Peyer's patch (tissue), 4 donors: ENCODE results near the gene NCKIPSD.

Experiments used
- POLR2A ChIP-seq, 2 donors: fragments of 450-650 bp; IDR thresholded peaks; one replicate each; pipeline ENCODE4 v1.5.1; 2017; ENCODE audit warnings: antibody characterized with exemption in 2 of 2, mild to moderate bottlenecking in 2 of 2, moderate library complexity in 2 of 2
- TF ChIP-seq, protein P1 (sequence below), 6 experiments: fragments of 450-650 bp in 4 of 6; fragments of 200-600 bp in 2 of 6; sonication (generic) in 1 of 6; IDR thresholded peaks; one replicate each; pipeline ENCODE4 v1.5.1; 2017 to 2019; ENCODE audit warnings: antibody characterized with exemption in 6 of 6, mild to moderate bottlenecking in 3 of 6, moderate library complexity in 1 of 6

GRCh38 chr3:48697952-48698351 is 12.2 kb upstream of the NCKIPSD start:
- TF ChIP-seq POLR2A (IDR thresholded peaks at IDR 0.05): no peak
- TF ChIP-seq, protein P1, sequence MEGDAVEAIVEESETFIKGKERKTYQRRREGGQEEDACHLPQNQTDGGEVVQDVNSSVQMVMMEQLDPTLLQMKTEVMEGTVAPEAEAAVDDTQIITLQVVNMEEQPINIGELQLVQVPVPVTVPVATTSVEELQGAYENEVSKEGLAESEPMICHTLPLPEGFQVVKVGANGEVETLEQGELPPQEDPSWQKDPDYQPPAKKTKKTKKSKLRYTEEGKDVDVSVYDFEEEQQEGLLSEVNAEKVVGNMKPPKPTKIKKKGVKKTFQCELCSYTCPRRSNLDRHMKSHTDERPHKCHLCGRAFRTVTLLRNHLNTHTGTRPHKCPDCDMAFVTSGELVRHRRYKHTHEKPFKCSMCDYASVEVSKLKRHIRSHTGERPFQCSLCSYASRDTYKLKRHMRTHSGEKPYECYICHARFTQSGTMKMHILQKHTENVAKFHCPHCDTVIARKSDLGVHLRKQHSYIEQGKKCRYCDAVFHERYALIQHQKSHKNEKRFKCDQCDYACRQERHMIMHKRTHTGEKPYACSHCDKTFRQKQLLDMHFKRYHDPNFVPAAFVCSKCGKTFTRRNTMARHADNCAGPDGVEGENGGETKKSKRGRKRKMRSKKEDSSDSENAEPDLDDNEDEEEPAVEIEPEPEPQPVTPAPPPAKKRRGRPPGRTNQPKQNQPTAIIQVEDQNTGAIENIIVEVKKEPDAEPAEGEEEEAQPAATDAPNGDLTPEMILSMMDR (IDR thresholded peaks at IDR 0.05): peak in 1 of 6 experiments; percentile 40
